Parathyroid adenoma (tissue), 2 donors: ENCODE measurements around the gene SERPINA1.
"Not testable (repeated sequence)": the region's sequence is repeated elsewhere in the genome, so short reads cannot be mapped to it uniquely, and the experiment has no call there.

ENCODE experiments used
- H2AFZ ChIP-seq: fragments of 300-600 bp; sonication (generic); one replicate; pipeline ENCODE4 v1.7.0; 2017; ENCODE audit warnings: antibody characterized with exemption, mild to moderate bottlenecking
- H3K27ac ChIP-seq: fragments of 300-600 bp; sonication (generic); one replicate; pipeline ENCODE4 v1.7.0; 2017
- H3K27me3 ChIP-seq: fragments of 300-600 bp; sonication (generic); one replicate; pipeline ENCODE4 v1.7.0; 2017; ENCODE audit warnings: low read length; ENCODE audit not compliant: control insufficient read depth, insufficient read depth
- H3K36me3 ChIP-seq: fragments of 300-600 bp; sonication (generic); one replicate; pipeline ENCODE4 v1.7.0; 2017; ENCODE audit warnings: low read length; ENCODE audit not compliant: control insufficient read depth, insufficient read depth
- H3K4me1 ChIP-seq: fragments of 300-600 bp; sonication (generic); one replicate; pipeline ENCODE4 v1.7.0; 2017; ENCODE audit warnings: control low read depth
- H3K4me2 ChIP-seq: fragments of 300-600 bp; sonication (generic); one replicate; pipeline ENCODE4 v1.7.0; 2017; ENCODE audit warnings: low read length
- H3K4me3 ChIP-seq: fragments of 300-600 bp; sonication (generic); one replicate; pipeline ENCODE4 v1.7.0; 2017; ENCODE audit warnings: low read depth, low read length
- H3K79me2 ChIP-seq: fragments of 300-600 bp; sonication (generic); one replicate; pipeline ENCODE4 v1.7.0; 2017; ENCODE audit warnings: control low read depth
- H3K9ac ChIP-seq: fragments of 300-600 bp; sonication (generic); one replicate; pipeline ENCODE4 v1.7.0; 2017; ENCODE audit warnings: mild to moderate bottlenecking
- H3K9me3 ChIP-seq: fragments of 300-600 bp; sonication (generic); one replicate; pipeline ENCODE4 v1.7.0; 2017; ENCODE audit warnings: low read length; ENCODE audit not compliant: control insufficient read depth
- CTCF ChIP-seq: fragments of 300-600 bp; sonication (generic); IDR thresholded peaks from one replicate; pipeline ENCODE4 v1.7.0; 2017; ENCODE audit warnings: antibody characterized with exemption, mild to moderate bottlenecking
- donor health status: primary hyperparathyroidism.

The SERPINA1 gene

GRCh38 chr14:94411638-94412037, 23.2 kb upstream of the SERPINA1 start:
- Histone ChIP-seq H3K27me3 (no peaks in the 10 kb centered on the region), H3K27ac (no peak overlapping the region), H3K36me3 (no peaks in the 10 kb centered on the region)

GRCh38 chr14:94409430-94409829, 21.0 kb upstream of the SERPINA1 start:
- H3K9me3 ChIP-seq, H2AFZ ChIP-seq, H3K27me3 ChIP-seq, H3K79me2 ChIP-seq, H3K4me1 ChIP-seq, H3K27ac ChIP-seq, H3K9ac ChIP-seq, H3K4me3 ChIP-seq, H3K36me3 ChIP-seq, H3K4me2 ChIP-seq: not testable (repeated sequence)

More at GRCh38 chr14:94411638-94412037, 23.2 kb upstream of the SERPINA1 start:
- Histone ChIP-seq H3K4me2 (no peak overlapping the region), H3K9ac (no peak overlapping the region), H2AFZ (no peak overlapping the region), H3K4me1 (no peaks in the 10 kb centered on the region), H3K4me3 (no peak overlapping the region), H3K79me2 (no peaks in the 10 kb centered on the region), H3K9me3 (no peaks in the 10 kb centered on the region)
- no peak for TF ChIP-seq CTCF

GRCh38 chr14:94408546-94409095, 20.2 kb upstream of the SERPINA1 start:
- TF ChIP-seq CTCF, result no peak
- Histone ChIP-seq H3K4me1 (no peaks in the 10 kb centered on the region), H3K4me3 (no peak overlapping the region), H3K9me3 (no peaks in the 10 kb centered on the region), H3K27me3 (no peaks in the 10 kb centered on the region), H3K9ac (no peak overlapping the region), H3K4me2 (no peak overlapping the region), H3K27ac (no peak overlapping the region), H2AFZ (no peak overlapping the region), H3K79me2 (no peaks in the 10 kb centered on the region), H3K36me3 (no peaks in the 10 kb centered on the region)

GRCh38 chr14:94407906-94408305, 19.5 kb upstream of the SERPINA1 start:
- TF ChIP-seq CTCF, result no peak
- H3K9ac ChIP-seq, result no peak overlapping the region

GRCh38 chr14:94406910-94407309, 18.5 kb upstream of the SERPINA1 start:
- Histone ChIP-seq H3K4me3 (no peak overlapping the region), H3K9ac (no peak overlapping the region), H2AFZ (no peak overlapping the region), H3K36me3 (no peaks in the 10 kb centered on the region), H3K27me3 (no peaks in the 10 kb centered on the region), H3K79me2 (no peaks in the 10 kb centered on the region), H3K9me3 (no peaks in the 10 kb centered on the region), H3K4me1 (no peaks in the 10 kb centered on the region), H3K27ac (no peak overlapping the region), H3K4me2 (no peak overlapping the region)
- no peak for TF ChIP-seq CTCF

More at GRCh38 chr14:94407906-94408305, 19.5 kb upstream of the SERPINA1 start:
- no peak overlapping the region for H2AFZ ChIP-seq
- H3K4me2 ChIP-seq, result no peak overlapping the region
- no peaks in the 10 kb centered on the region for H3K27me3 ChIP-seq
- no peaks in the 10 kb centered on the region for H3K79me2 ChIP-seq
- no peak overlapping the region for H3K27ac ChIP-seq
- no peak overlapping the region for H3K4me3 ChIP-seq
- no peaks in the 10 kb centered on the region for H3K4me1 ChIP-seq
- H3K9me3 ChIP-seq, result no peaks in the 10 kb centered on the region
- no peaks in the 10 kb centered on the region for H3K36me3 ChIP-seq
